Thoracic aorta (tissue), 2 donors: ENCODE measurements around the gene CHRM5. TPM values are rescaled to one million over a fixed set of nuclear protein-coding genes. Genes with fewer than 3 reads are reported as not detected.

ENCODE experiments used
- ATAC-seq: fragments of 150-250 bp; one replicate; pipeline ENCODE4 v1.8.0; 2017; ENCODE audit warnings: low read depth; ENCODE audit not compliant: insufficient number of reproducible peaks, low FRiP score
- DNase-seq: peaks from one replicate; pipeline ENCODE4 v3.0.0-alpha.2; 2020; ENCODE audit warnings: low spot score
- H3K27ac ChIP-seq, 2 donors: fragments of 200-600 bp; sonication (generic); 1 replicate in 1 of 2; 2 replicates in 1 of 2; pipeline ENCODE4 v1.5.1; 2016; ENCODE audit warnings: mild to moderate bottlenecking in 2 of 2, moderate library complexity in 2 of 2
- H3K27me3 ChIP-seq: fragments of 200-600 bp; sonication (generic); replicated peaks from 2 replicates; pipeline ENCODE4 v1.6.0; 2016; ENCODE audit warnings: mild to moderate bottlenecking; ENCODE audit not compliant: insufficient read depth
- H3K36me3 ChIP-seq: fragments of 200-600 bp; sonication (generic); one replicate; pipeline ENCODE4 v1.5.1; 2016
- H3K4me1 ChIP-seq, 2 donors: fragments of 200-600 bp; sonication (generic); 1 replicate in 1 of 2; 2 replicates in 1 of 2; pipeline versions ENCODE4 v1.5.1 to v1.6.0; 2016; ENCODE audit warnings: low read depth in 2 of 2, mild to moderate bottlenecking in 1 of 2; ENCODE audit not compliant: control insufficient read depth in 1 of 2
- H3K4me3 ChIP-seq: fragments of 200-600 bp; sonication (generic); 2 replicates; pipeline ENCODE4 v1.5.1; 2016; ENCODE audit warnings: mild to moderate bottlenecking
- H3K9me3 ChIP-seq: fragments of 200-600 bp; sonication (generic); 2 replicates; pipeline ENCODE4 v1.5.1; 2016
- CTCF ChIP-seq: fragments of 200-600 bp; sonication (generic); IDR thresholded peaks from one replicate; pipeline ENCODE4 v1.5.1; 2019; ENCODE audit warnings: antibody characterized with exemption
- total RNA-seq, 2 donors: library from RNA; depleted of rRNA; stranded (reverse); fragments of >200 nt; gene quantifications; one replicate each; pipeline versions ENCODE4 v1.1.0 to v1.2.3, GENCODE V29; 2016

Gene CHRM5
- total RNA-seq = not detected

DNA sequence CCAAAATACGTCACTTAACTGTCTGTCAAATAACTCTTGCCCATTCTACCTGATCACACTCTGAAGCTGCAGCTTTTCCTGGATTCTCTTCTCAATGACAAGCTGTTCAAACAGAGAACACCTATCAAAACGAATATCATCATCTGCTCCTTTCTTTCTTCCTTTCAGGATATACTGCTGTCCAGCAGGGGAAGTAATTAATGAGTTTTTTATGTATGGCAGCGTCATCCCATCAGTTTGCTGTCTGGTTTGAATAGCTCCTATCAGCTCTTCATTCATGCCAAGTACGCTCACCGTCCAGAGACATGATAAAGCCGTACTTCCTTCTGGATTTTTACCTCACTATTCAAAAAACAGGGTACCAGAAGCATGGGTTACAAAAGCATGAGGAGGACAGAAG, at the start of gene CHRM5:
Gene CHRM5, plus strand, starts transcription at position 274 of the 400 bp plus-strand sequence. CDS start 94,221 bp downstream, outside the sequence.
- Histone ChIP-seq H3K4me3 (no peak within 1 kb of the TSS), H3K27me3 (no peaks in the 10 kb centered on the region)
- no peak for ATAC-seq

GRCh38 chr15:33923446-33923845, 44.9 kb upstream of the CHRM5 start:
- TF ChIP-seq CTCF = no peak
- Histone ChIP-seq H3K9me3 (no peaks in the 10 kb centered on the region), H3K4me3 (no peak overlapping the region)

More for the DNA sequence above, at the start of gene CHRM5:
- TF ChIP-seq CTCF = no peak
- DNase-seq = no peak
- Histone ChIP-seq H3K4me1 (peaks cover 8 to 14% of the 10 kb centered on the region in 2 donors), H3K9me3 (no peaks in the 10 kb centered on the region), H3K27ac (no peak within 1 kb of the TSS), H3K36me3 (no peaks in the 10 kb centered on the region)

DNA sequence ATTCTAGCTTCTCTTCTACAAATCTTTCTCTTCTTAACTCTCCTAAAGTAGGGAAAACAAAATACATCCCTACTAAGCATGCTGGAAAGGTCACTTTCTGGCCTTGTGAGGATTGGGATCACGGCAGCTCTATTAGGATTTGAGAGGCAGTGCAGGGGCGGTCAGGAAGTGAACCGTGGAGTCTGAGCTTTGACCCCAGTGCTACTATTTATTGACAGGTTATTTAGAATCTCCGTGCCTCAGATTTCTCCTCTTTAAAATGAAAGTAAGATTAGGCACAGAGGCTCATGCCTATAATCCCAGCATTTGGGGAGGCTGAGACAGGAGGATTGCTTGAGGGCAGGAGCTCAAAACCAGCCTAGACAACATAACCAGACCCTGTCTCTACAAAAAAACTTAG, 42.0 kb upstream of the CHRM5 start:
- H3K4me3 ChIP-seq = no peak overlapping the region
- DNase-seq = no peak
- ATAC-seq = no peak
- H3K36me3 ChIP-seq = no peaks in the 10 kb centered on the region
- H3K27me3 ChIP-seq = no peaks in the 10 kb centered on the region
- H3K27ac ChIP-seq = no peak overlapping the region
- no peaks in the 10 kb centered on the region for H3K4me1 ChIP-seq
- H3K9me3 ChIP-seq = no peaks in the 10 kb centered on the region
- TF ChIP-seq CTCF = no peak

More at GRCh38 chr15:33923446-33923845, 44.9 kb upstream of the CHRM5 start:
- Histone ChIP-seq H3K27ac (no peak overlapping the region), H3K27me3 (no peaks in the 10 kb centered on the region), H3K36me3 (no peaks in the 10 kb centered on the region), H3K4me1 (no peaks in the 10 kb centered on the region)
- DNase-seq = no peak
- no peak for ATAC-seq

DNA sequence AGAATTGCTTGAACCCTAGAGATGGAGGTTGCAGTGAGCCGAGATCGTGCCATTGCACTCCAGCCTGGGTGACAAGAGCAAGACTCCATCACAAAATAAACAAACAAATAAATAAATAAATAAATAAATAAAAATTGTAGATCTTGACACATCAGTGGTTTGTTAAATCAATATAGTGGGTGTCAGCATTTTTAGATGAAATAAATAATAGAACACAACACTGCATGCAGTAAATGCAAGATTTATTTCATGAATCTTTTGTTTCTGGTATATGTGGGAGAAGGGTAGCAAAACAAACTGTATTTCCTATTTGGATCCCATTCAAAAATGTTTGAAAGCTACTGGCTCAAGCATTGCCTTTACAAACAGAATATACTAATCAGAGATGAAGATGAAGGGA, 35.6 kb upstream of the CHRM5 start:
- ATAC-seq (no peak), DNase-seq (no peak)
- Histone ChIP-seq H3K27me3 (no peaks in the 10 kb centered on the region), H3K27ac (no peak overlapping the region), H3K36me3 (no peaks in the 10 kb centered on the region), H3K9me3 (no peaks in the 10 kb centered on the region), H3K4me1 (no peaks in the 10 kb centered on the region), H3K4me3 (no peak overlapping the region)
- TF ChIP-seq CTCF = no peak

DNA sequence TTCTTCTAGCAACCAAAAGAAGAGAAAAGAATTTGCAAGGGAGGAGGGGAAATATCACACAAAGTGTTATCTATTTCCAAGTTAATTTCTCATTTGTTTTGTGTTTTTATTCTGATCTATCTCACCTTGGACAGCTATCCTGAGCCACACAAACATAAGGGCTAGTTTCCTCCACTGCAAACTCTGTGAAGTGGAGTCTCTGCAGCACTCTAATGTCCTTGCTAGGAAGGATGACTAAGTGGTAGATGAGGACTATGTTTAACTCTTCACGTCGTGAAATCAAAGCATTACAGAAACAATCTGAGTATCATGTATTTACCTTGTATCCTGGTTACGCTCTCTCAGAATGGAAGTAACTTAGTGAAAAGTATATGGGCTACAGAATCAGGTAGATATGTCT, 33.9 kb upstream of the CHRM5 start:
- Histone ChIP-seq H3K36me3 (no peaks in the 10 kb centered on the region), H3K4me3 (no peak overlapping the region), H3K9me3 (no peaks in the 10 kb centered on the region), H3K27ac (no peak overlapping the region), H3K4me1 (no peaks in the 10 kb centered on the region), H3K27me3 (no peaks in the 10 kb centered on the region)
- DNase-seq = no peak
- no peak for TF ChIP-seq CTCF
- ATAC-seq = no peak
